Stimulated activated CD8-positive, alpha-beta memory T cell treated with anti-CD3 and anti-CD28 coated beads, Interleukin-15, amount 100 ng/mL, for 48 hours (primary cell): ENCODE results near the gene DUOX1.
"Not testable (repeated sequence)": the region's sequence is repeated elsewhere in the genome, so short reads cannot be mapped to it uniquely, and the experiment has no call there.

Experiments
- DNase-seq, 2 donors: peaks; one replicate each; pipeline ENCODE4 v3.0.0-alpha.2; 2020; ENCODE audit warnings: low read depth in 2 of 2

The DUOX1 gene

DNA sequence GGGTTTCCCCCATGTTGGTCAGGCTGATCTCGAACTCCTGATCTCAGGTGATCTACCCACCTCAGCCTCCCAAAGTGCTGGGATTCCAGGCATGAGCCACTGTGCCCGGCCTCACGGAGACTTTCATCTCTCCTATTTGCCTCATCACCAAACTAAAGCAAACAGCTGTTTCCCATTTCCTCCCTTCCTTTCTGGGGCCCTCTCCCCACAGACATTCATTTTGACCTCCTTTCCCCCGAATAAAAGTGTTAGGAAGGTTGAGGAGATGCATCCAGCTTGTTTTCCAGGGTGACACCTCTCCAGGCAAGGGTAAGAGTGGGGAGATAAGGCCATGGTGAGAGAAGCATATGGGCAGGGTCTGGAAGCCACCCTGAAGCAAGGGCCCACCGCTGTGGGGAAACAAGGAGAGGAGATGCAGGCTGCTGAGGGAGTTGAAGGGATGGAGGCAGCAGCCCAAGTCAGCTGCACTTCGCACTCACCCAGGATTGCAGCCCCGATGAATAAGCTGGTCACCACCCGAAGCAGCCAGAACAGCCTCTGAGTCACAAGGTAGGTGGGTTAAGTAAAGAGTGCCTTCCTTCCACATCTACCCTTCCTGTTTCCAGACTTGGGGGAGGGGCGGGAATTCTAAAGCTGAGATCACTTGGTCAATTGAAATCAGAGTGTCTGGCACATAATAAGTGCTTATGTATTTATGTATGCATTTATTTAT is 7.9 kb upstream of the DUOX1 start:
- DNase-seq: no peak

DNA sequence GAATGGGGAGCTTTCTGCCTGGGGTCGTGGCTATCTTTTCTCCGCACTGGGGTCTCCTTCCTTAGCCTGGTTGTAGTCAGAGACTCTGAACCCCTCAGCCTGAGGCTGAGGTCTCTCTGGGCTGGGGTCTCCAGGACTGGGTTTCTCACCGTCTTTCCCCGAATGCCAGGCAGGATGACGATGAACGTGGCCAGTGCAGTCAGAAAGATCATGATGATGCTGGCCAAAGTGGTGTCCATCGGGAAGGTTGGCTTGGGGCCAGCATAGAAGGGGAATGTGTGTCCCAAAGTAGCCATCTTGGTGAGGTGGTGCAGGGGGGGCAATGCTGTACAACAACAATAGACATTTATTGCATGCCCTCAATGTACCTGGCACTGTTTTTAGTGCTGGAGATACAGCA is 7.1 kb upstream of the DUOX1 start:
- DNase-seq: no peak

DNA sequence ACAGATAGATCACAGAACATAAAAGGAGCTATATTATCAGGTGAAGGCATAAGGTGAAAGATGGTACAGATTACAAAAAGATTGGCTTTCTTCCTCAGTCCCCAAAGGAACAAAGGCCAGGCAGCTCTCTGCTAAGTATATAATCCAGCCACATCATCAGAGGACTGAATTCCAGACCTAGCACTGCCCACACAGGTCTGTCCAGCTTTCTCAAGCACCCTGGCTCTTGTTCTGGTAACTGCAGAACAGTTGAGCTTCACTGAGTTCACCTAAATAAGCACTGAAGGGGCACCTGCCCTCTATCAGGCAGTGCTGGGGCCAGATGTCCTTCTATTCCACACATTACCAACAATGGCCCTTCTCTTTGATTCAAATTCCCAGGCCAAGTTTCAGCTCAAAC is 6.4 kb upstream of the DUOX1 start:
- DNase-seq: no peak

DNA sequence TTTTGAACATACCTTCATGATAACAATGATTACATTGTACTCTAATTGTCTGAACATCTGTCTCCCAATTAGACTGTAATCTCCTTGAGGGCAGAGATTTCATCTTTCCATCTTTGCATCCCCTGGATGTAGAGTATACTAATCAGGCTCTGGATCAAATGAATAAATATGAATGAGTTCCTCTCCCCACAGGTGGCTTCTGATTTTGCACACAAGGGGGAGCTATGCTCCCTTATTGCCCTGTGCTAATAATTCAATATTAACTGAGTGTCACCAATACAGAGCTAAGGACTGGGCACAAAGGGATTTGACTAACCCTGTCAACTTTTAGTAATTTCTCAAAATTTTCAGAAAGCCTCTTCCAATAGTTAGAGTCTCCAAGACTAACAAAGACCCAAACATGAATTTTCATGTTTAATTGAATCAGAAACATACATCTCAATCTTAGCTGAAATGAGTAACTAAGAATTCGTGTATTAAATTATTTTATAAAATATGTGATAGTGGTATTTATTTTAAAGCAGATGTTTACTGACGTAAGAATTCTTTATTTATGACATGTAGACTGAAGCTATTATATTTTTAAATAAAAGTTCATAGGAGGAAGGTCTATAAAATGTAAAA is 3.1 kb upstream of the DUOX1 start:
- DNase-seq: no peak

DNA sequence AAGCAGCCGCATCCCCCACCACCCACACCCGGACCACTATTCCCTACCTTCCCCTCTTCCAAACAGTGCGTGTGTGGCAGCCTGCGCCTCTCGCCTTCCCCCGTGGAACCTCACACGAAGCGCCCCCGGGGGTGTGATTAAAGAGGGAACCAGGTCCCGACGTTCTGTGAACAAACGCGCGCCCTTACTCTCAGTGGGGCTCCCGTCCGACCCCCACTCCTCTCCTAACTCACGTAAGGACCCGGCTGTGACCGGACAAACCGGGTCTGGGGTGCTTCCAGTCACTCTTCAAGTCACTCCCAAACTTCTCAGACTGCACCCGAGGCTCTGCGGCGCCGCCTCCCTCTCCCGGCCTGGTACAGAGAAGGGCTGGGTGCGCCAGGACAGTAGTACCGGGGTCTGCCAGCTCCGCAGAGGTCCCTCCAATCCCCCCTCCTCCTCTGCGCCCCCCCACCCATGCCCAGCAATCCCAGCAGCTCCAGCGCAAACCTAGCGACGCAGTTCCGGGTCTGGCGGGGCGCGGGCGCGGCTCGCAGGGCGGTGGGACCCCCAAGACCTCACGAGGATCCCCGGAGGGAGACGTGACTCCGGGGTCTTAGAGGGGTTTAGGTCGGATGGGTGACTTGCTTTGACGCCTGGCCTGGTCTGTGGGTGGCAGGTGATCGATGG is 689 bp upstream of the DUOX1 start:
- no peak for DNase-seq

DNA sequence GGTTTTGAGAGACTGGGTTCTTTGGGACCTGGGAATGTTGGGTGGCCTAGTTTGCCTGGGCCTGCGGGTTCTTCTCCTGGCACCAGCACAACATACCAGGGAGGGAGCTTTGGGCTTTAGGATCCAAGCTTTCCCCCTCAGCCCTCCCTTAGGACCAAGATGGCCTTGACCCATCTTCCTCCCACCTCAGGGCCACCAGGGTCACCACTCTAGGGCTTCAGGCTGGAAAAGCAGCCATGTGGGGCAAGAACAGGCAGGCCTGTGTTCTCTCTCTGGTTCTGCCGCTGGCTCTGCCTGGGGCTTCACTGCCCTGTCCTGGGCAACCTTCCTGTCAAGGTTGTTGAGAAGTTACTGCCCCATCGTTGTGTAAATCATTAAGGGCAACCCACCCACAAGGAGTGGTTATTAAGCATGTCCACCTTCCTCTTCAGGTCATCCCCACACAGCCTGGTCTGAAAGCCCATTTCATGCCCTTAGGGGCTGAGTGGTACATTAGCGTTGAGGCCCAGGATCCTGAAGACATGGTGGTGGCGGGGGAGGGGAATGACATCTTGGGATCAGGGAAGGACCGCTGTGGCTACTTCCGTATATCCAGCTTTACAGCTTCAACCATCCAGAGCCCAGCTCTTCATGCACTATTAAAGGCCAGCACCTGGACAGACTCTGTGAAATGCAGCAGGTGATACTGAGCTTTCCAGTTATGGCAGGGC is 652 bp downstream of the DUOX1 start:
- no peak for DNase-seq

DNA sequence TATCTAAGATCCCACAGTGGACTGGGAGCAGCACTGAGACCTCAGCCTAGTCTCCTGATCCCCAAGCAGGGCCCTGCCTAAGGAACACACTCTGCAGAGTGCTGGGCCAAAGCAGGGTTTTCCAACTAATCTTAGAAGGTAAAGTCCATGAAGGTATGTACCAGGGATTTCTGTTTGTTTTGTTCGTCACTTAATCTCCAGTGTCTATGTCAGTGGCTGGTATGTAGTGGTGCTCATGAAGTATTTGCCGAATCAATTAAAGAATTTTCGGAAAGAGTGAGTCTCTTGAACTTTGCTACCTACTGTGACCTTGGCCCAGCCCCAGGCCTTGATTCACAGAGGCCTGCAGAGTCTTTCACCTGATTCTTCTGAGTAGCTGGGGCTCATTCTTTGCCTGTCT is 1.7 kb downstream of the DUOX1 start:
- no peak for DNase-seq

DNA sequence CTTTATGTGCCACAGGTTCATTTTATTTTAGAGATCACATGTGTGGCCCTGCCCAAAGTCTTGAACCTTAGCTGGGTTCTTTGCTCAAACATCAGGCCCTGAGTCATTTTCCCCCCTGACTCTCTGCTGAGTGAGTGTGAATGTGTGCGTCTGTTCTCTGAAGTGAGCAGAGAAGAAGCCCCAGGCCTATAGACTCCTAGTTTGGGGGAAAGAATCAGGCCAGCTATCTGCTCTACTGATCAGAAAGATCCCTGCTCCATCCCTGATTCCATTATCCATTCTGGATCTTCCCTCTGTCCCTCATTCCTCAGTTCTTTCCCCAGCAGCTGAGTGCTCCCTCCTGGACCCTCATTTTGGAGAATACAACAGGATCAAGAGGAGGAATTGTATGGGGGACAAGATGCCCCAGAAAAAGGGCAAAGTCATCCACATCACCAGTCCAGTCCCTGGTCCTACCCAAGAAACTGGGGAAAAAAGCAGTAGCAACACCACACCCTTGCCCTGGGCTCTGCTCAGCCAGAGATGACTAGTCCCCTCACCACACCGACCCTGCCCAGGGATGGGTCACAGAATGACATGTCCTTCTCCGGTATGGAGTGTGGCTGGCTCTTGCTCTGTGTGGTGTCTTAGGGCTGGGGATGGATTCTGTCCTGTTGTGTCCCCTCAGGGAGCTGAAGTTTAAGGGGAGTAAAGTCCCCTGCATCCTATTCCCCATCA is 3.2 kb downstream of the DUOX1 start:
- DNase-seq: no peak

DNA sequence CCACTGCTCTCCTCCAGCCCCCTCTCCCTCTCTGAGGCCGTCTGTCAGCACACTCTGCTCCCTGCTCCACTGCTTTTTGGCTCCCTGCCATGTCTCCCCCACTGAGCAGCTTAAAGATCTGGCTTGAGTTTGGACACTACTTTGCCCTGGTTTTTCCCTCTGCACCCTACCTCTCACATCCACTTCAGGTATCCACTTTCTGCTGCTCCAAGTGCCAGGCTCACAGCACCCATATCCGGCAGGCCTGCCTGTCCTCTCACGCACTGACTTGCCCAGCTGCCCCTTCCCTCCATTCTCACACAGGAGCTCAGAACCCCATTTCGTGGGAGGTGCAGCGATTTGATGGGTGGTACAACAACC is 3.7 kb downstream of the DUOX1 start:
- no peak for DNase-seq

DNA sequence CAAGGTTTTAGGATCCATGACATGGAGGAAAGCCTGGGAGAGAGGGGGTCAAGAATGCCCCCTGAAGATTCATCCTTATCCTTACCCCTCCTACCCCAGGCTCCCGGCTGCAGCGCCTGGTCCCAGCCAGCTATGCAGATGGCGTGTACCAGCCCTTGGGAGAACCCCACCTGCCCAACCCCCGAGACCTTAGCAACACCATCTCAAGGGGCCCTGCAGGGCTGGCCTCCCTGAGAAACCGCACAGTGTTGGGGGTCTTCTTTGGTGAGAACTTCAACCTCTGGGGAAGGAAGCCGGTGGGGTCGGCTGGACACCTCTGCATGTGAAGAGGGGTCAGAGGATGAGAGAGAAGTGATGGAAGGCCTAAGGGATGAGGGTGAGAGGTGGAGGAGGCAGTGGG is 4.3 kb downstream of the DUOX1 start:
- DNase-seq: no peak

DNA sequence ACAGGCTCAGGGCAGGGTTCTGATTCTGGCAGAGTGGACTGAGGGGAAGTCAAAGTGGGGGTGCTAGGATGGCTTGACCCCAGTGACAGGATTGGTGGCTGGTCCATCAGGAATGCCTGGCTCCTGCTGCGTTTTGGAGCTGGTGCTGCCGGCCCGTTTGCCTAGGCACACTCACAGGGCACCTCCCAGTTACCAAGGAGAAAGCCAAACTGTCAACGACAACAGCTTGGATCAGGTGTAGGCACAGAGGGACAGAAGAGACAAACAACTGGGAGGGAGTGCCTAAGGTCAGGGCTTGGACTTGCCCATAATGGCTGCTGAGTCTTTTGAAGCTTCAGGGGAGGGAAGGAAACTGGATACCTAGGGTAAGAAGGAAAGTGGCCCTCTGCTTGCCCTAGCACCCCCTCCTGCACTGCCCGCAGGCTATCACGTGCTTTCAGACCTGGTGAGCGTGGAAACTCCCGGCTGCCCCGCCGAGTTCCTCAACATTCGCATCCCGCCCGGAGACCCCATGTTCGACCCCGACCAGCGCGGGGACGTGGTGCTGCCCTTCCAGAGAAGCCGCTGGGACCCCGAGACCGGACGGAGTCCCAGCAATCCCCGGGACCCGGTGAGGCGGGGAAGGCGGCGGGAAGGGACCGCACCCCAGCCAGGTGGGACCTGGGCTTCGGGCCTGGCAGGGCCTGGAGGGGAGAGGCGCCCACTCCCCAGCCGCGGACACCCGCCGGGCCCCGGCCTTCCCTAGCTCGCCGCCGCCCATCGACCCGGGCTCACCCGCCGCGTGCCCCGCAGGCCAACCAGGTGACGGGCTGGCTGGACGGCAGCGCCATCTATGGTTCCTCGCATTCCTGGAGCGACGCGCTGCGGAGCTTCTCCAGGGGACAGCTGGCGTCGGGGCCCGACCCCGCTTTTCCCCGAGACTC is 5.1 kb downstream of the DUOX1 start:
- DNase-seq: no peak

DNA sequence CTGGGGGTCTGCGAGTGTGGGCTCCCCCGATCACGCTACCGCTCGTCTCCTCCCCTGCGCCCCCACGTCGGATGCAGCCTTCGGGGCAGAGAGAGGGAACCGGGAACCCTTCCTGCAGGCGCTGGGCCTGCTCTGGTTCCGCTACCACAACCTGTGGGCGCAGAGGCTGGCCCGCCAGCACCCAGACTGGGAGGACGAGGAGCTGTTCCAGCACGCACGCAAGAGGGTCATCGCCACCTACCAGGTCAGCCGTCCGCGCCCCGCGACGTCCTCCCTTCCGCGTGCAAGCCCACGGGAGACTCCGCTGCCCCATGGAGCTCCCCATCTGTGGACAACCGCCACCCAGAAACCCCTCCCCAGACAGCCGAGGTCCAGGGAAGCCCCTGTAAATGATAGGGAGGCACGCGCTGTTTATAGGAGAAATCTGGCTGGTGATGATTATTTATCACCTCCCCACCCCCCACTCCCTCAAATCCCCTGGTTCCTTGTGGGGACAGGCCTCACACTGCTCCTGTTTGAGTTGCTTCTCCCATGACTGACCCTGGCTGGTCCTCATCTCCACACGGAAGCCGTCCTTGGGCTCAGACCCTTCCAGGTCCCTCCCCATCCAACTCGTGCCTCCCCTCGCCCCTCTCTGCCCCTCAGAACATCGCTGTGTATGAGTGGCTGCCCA is 6.0 kb downstream of the DUOX1 start:
- not testable (repeated sequence) for DNase-seq

DNA sequence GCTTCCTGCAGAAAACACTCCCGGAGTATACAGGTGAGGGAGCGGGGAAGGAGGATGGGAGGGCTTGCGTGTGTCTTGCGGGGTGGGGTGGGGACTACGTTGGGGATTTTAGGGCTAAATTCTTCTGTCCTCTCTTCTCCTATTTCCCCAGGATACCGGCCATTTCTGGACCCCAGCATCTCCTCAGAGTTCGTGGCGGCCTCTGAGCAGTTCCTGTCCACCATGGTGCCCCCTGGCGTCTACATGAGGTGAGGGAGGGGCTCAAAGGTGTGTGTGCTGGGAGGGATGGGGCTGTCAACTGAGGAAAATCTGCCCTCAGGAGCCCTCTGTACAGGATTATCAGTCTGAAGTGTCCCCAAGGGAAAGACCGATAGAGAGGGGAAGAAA is 6.6 kb downstream of the DUOX1 start:
- DNase-seq: no peak

DNA sequence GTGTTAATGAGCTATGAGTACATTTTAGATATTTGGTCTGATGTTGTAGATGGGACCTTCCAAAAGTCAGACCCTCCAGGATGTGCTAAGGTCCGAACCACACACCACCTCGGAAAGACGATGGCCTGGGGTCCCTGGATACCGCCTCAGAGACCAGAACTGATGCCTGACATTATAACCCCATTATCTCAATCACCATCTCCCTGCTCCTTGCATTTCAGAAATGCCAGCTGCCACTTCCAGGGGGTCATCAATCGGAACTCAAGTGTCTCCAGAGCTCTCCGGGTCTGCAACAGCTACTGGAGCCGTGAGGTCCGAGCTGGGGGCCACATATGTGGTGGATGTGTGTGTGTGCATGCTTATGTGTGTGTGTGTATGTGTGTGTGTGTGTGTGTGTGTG is 7.9 kb downstream of the DUOX1 start:
- no peak for DNase-seq

DNA sequence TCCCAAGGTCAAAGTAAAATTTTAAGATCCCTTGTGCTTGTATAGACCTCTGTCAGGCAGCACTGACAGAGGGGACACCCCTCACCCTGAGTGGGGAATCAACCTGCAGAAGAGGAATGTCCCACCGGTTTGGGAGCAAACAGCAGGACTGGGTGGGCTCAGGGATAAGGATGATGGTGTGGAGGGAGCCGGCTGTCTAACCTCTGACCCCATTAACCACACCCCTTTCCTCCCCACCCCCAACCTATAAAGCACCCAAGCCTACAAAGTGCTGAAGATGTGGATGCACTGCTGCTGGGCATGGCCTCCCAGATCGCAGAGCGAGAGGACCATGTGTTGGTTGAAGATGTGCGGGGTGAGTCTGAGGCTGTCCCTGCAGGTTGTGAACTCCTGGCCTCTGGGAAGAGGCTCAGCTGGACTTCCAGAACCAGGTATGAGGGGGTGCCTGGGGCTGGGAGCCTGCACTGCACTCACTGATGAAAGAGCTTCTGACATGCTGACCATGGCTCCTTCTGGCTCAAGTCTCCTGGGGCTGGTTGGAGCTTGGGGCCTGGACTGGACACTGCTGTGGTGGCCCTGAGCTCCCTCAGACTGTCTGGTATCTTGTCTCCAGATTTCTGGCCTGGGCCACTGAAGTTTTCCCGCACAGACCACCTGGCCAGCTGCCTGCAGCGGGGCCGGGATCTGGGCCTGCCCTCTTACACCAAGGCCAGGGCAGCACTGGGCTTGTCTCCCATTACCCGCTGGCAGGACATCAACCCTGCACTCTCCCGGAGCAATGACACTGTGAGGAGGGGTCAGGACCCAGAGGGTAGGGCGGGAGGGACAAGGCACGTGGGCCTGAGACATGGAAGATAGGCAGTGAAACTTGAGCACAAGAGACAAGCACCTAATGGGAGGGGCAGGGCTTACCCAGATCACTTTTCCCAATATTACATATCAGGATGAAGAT is 9.3 kb downstream of the DUOX1 start:
- no peak for DNase-seq

DNA sequence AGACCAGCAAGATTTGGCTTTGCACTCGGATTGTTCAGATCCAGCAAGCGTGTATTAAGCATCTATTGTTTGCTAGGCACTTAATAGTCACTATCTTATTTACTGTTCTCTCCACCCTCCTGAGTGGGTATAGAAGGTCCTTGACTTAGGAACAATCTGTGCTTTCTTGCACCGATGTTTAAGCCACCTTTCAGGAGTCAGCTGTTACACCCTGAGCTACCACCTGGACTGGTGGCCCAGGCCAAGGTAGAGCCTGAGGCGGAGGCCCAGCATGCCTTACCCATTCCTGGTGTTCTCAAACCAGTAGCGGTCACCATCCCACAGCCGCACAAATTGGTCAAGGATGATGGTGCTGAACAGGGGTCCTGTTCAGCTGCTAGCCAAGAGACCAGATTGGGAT is 10.0 kb downstream of the DUOX1 start:
- DNase-seq: no peak

DNA sequence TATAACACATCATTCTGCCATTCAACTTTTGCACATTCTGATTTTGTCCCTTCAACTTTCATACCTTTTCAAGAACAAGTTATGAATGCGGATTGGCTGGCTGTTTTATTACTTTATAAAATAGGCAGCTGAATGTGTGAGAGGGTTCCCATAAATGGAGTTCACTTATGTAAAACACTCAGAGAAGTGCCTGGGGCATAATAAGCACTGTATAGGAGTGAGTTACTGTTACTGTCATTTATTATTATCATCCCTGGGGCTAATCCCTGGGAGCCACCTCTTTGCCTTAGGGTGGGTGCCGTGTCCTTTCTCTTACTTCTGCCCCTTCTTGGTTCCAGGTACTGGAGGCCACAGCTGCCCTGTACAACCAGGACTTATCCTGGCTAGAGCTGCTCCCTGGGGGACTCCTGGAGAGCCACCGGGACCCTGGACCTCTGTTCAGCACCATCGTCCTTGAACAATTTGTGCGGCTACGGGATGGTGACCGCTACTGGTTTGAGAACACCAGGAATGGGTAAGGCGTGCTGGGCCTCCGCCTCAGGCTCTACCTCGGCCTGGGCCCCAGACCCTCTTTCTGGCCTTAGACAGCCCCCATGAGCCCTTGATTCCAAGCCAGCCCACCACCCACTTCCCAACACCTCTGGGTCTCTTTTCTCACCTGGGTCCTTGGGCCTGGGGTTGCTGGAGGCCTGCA is 10.9 kb downstream of the DUOX1 start:
- DNase-seq: no peak

DNA sequence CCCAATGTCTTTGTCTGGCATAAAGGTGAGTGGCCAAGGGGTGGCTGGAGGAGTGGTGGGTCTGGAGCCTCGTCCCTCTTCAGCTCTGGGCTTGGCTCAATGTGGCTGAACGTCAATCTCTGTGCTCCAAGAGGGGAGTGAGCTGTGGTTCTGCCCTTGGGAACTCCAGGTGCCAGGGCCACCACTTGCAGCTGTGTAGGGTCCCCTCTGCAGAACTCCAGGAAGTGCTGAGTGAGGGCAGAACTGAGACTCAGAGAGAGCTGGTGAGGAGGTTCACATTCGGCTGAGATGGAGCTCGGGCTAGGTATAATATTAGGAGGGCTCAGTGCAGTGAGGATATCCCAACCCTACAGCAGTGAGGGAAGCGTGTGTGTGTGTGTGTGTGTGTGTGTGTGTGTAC is 11.6 kb downstream of the DUOX1 start:
- no peak for DNase-seq

DNA sequence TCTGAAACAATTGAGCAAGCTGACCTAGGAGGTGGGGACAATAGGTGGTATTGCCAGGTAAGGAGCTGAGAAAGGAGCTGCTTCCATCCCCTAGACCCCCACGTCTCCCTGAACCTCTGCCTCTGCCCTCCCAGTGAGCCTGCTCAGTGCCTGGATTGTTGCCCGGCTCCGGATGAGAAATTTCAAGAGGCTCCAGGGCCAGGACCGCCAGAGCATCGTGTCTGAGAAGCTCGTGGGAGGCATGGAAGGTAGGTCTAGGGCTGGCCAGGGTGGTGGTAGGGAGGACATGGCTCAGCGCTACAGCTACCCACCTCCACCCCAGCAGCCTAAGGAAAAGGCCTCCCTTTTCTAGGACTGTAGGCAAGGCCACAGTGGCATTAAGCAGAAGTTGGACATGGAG is 13.3 kb downstream of the DUOX1 start:
- DNase-seq: no peak
